Measurements from ENCODE around the gene CDKN2B. TPM values are rescaled to one million over a fixed set of nuclear protein-coding genes. Genes with fewer than 3 reads are reported as not detected.
A peak's percentile ranks its signal among the peaks of the same experiment; 100 is the strongest.

The CDKN2B gene
- total RNA-seq, 3 donors from 2014 or later: 7.3 to 70.1 (median 18.4) TPM

DNA sequence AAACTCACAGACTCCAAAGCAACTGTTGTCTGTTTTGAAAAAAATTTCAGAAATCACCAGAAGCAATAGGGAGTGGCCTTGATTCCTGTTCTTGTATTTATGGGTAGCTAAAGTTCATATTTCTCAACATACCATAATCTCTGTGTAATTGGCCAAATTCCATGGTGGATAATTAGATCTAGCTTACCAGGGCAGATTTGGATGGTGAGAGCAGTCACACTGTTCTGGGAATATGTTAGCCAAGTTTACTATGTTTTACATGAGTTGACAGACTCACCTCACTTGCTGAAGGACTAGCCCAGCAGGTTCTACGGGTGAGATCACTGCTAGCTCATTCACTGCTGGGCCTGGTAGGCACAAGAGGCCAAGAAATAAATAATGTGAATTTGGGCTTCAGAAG lies 32.7 kb upstream of the CDKN2B start:
- TF ChIP-seq, protein P1, sequence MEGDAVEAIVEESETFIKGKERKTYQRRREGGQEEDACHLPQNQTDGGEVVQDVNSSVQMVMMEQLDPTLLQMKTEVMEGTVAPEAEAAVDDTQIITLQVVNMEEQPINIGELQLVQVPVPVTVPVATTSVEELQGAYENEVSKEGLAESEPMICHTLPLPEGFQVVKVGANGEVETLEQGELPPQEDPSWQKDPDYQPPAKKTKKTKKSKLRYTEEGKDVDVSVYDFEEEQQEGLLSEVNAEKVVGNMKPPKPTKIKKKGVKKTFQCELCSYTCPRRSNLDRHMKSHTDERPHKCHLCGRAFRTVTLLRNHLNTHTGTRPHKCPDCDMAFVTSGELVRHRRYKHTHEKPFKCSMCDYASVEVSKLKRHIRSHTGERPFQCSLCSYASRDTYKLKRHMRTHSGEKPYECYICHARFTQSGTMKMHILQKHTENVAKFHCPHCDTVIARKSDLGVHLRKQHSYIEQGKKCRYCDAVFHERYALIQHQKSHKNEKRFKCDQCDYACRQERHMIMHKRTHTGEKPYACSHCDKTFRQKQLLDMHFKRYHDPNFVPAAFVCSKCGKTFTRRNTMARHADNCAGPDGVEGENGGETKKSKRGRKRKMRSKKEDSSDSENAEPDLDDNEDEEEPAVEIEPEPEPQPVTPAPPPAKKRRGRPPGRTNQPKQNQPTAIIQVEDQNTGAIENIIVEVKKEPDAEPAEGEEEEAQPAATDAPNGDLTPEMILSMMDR (IDR thresholded peaks at IDR 0.05): no peak
- TF ChIP-seq POLR2AphosphoS5 (IDR thresholded peaks at IDR 0.05) (peak in 1 of 3 donors; percentile 33), POLR2A (IDR thresholded peaks at IDR 0.05) (no peak)
- Histone ChIP-seq H3K27ac (peak overlapping the region in 1 of 2 donors; percentile 56), H3K36me3 (no peaks in the 10 kb centered on the region), H3K4me1 (no peaks in the 10 kb centered on the region), H3K9me3 (no peaks in the 10 kb centered on the region), H3K27me3 (no peaks in the 10 kb centered on the region), H3K4me3 (no peak overlapping the region)
- peak in 1 of 2 donors; percentile 73 for DNase-seq (ENCODE audit: low spot score in 2 of 2)
- intact Hi-C loops (cut with DNase I; ENCODE audit: low total_unique reads): no loop called here

DNA sequence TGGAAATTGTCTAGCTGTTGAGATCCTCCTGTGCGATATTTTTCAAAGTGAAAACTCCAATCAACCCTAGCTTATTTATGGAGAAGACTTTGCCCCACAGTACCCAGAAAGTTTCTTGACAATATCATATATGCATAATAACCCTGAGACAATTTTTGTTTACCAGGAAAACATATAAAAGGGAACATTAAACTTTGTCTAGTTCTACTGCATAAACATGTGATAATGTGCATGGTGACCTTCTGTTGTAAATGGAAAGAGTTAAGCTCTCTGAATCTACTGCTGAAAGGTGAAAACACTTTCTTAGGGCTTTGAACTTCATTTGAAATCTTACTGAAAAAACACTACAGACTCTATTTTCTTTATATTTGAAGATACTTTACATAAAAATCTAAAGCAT lies 32.2 kb upstream of the CDKN2B start:
- TF ChIP-seq, protein P1 (IDR thresholded peaks at IDR 0.05): no peak
- TF ChIP-seq POLR2AphosphoS5 (IDR thresholded peaks at IDR 0.05): no peak
- no peak for TF ChIP-seq POLR2A (IDR thresholded peaks at IDR 0.05)
- H3K9me3 ChIP-seq: no peaks in the 10 kb centered on the region
- peak overlapping the region in 1 of 2 donors; percentile 56 for H3K27ac ChIP-seq
- H3K4me3 ChIP-seq: no peak overlapping the region
- no peak for DNase-seq (ENCODE audit: low spot score in 2 of 2)
- H3K4me1 ChIP-seq: no peaks in the 10 kb centered on the region
- H3K36me3 ChIP-seq: no peaks in the 10 kb centered on the region
- intact Hi-C loops (cut with DNase I; ENCODE audit: low total_unique reads): no loop called here
- H3K27me3 ChIP-seq: no peaks in the 10 kb centered on the region

GRCh38 chr9:22040760-22041159 lies 31.7 kb upstream of the CDKN2B start:
- Histone ChIP-seq H3K9me3 (no peaks in the 10 kb centered on the region), H3K4me3 (no peak overlapping the region), H3K4me1 (no peaks in the 10 kb centered on the region), H3K27ac (no peak overlapping the region), H3K36me3 (no peaks in the 10 kb centered on the region), H3K27me3 (no peaks in the 10 kb centered on the region)
- TF ChIP-seq, protein P1 (IDR thresholded peaks at IDR 0.05): no peak
- TF ChIP-seq POLR2AphosphoS5 (IDR thresholded peaks at IDR 0.05) (no peak), POLR2A (IDR thresholded peaks at IDR 0.05) (no peak)
- no peak for DNase-seq (ENCODE audit: low spot score in 2 of 2)
- intact Hi-C loops (cut with DNase I; ENCODE audit: low total_unique reads): no loop called here

- no peaks in the 10 kb centered on the region for H3K9me3 ChIP-seq
- H3K4me3 ChIP-seq: no peak overlapping the region
- H3K27me3 ChIP-seq: no peaks in the 10 kb centered on the region
- DNase-seq (ENCODE audit: low spot score in 2 of 2): no peak
- no peak overlapping the region for H3K27ac ChIP-seq
- H3K36me3 ChIP-seq: no peaks in the 10 kb centered on the region
- no peak for TF ChIP-seq POLR2A (IDR thresholded peaks at IDR 0.05)
- TF ChIP-seq POLR2AphosphoS5 (IDR thresholded peaks at IDR 0.05): no peak
- TF ChIP-seq, protein P1 (IDR thresholded peaks at IDR 0.05): no peak
- intact Hi-C loops (cut with DNase I; ENCODE audit: low total_unique reads): no loop called here
- H3K4me1 ChIP-seq: no peaks in the 10 kb centered on the region
Observed at GRCh38 chr9:22039258-22039657, 30.2 kb upstream of the CDKN2B start.

- intact Hi-C loops (cut with DNase I; ENCODE audit: low total_unique reads): no loop called here
- DNase-seq (ENCODE audit: low spot score in 2 of 2): no peak
- no peaks in the 10 kb centered on the region for H3K4me1 ChIP-seq
- H3K27ac ChIP-seq: no peak overlapping the region
- H3K36me3 ChIP-seq: no peaks in the 10 kb centered on the region
- no peak overlapping the region for H3K4me3 ChIP-seq
- no peaks in the 10 kb centered on the region for H3K27me3 ChIP-seq
- no peak for TF ChIP-seq POLR2AphosphoS5 (IDR thresholded peaks at IDR 0.05)
- TF ChIP-seq, protein P1 (IDR thresholded peaks at IDR 0.05): peak in 2 of 3 donors; percentile 18 to 35
- no peaks in the 10 kb centered on the region for H3K9me3 ChIP-seq
Observed at GRCh38 chr9:22037954-22038690, 29.0 kb upstream of the CDKN2B start.

All from breast epithelium (tissue), 4 donors.